T-cell (primary cell): Measurements from ENCODE around the gene CASTOR1. TPM values are rescaled to one million over a fixed set of nuclear protein-coding genes. Genes with fewer than 3 reads are reported as not detected.

Source experiments
- ATAC-seq, 4 experiments: fragments of 200-7000 bp in 3 of 4; fragments of 150-1000 bp in 1 of 4; cut with Tn5 transposase; replicated peaks in 1 of 4; 1 replicate in 3 of 4; 2 replicates in 1 of 4; pipeline ENCODE4 v1.10.0; 2021; ENCODE audit warnings: moderate library complexity in 3 of 4, mild to moderate bottlenecking in 2 of 4, moderate number of reproducible peaks in 1 of 4
- CTCF ChIA-PET, 2 donors: fragments of 300-600 bp; sonication (Branson Sonifier 250); formaldehyde crosslinking; loops; one replicate each; lab custom pipeline; 2022; ENCODE audit warnings: antibody characterized with exemption in 2 of 2; lab: Charles Lee
- POLR2A ChIA-PET, 2 donors: fragments of 300-600 bp; sonication (Branson Sonifier 250); formaldehyde crosslinking; loops; one replicate each; lab custom pipeline; 2022; ENCODE audit warnings: antibody characterized with exemption in 2 of 2; lab: Charles Lee
- DNase-seq, 35 experiments: peaks; one replicate each; pipeline versions ENCODE4 v3.0.0 to v3.0.0-alpha.2; 2013 to 2023
- H3K27ac ChIP-seq: one replicate; pipeline ENCODE4 v1.5.1; 2013; ENCODE audit warnings: low read length
- H3K27me3 ChIP-seq, 2 experiments: replicated peaks in 1 of 2; 1 replicate in 1 of 2; 2 replicates in 1 of 2; pipeline versions ENCODE4 v1.6.1 to v1.7.0; 2013; ENCODE audit warnings: low read length in 1 of 2, mixed read lengths in 1 of 2; ENCODE audit not compliant: control insufficient read depth in 2 of 2, insufficient read depth in 2 of 2; ENCODE audit errors: extremely low read depth in 1 of 2
- H3K36me3 ChIP-seq, 2 donors: 1 replicate in 1 of 2; 2 replicates in 1 of 2; pipeline versions ENCODE4 v1.6.1 to v1.7.0; 2013; ENCODE audit warnings: low read length in 1 of 2; ENCODE audit not compliant: control insufficient read depth in 2 of 2, insufficient read depth in 1 of 2; ENCODE audit errors: extremely low read depth in 1 of 2
- H3K4me1 ChIP-seq, 2 experiments: 1 replicate in 1 of 2; 2 replicates in 1 of 2; pipeline versions ENCODE4 v1.6.1 to v1.7.0; 2013; ENCODE audit warnings: low read length in 2 of 2, mixed read lengths in 1 of 2; ENCODE audit not compliant: insufficient read depth in 2 of 2, control insufficient read depth in 1 of 2; ENCODE audit errors: extremely low read depth in 1 of 2
- H3K4me3 ChIP-seq, 2 donors: 1 replicate in 1 of 2; 2 replicates in 1 of 2; pipeline versions ENCODE4 v1.5.1 to v1.7.0; 2013; ENCODE audit warnings: mild to moderate bottlenecking in 2 of 2, low read length in 1 of 2, moderate library complexity in 1 of 2; ENCODE audit not compliant: control insufficient read depth in 1 of 2; ENCODE audit errors: extremely low read depth in 1 of 2
- H3K9me3 ChIP-seq: 2 replicates; pipeline ENCODE4 v1.7.0; 2013
- H3K27ac Mint-ChIP-seq, 2 donors: one replicate each; pipeline ENCODE4 v1.8.0; 2020 to 2021; ENCODE audit warnings: mild to moderate bottlenecking in 2 of 2, mixed read lengths in 2 of 2
- H3K27me3 Mint-ChIP-seq, 2 donors: one replicate each; pipeline ENCODE4 v1.8.0; 2021 to 2022; ENCODE audit warnings: mixed read lengths in 2 of 2
- H3K36me3 Mint-ChIP-seq: one replicate; pipeline ENCODE4 v1.8.0; 2021; ENCODE audit warnings: mixed read lengths
- H3K4me1 Mint-ChIP-seq, 3 donors: one replicate each; pipeline ENCODE4 v1.8.0; 2020 to 2022; ENCODE audit warnings: mixed read lengths in 3 of 3, mild to moderate bottlenecking in 1 of 3
- H3K4me3 Mint-ChIP-seq, 3 donors: one replicate each; pipeline ENCODE4 v1.8.0; 2020 to 2022; ENCODE audit warnings: mild to moderate bottlenecking in 3 of 3, mixed read lengths in 3 of 3, moderate library complexity in 3 of 3
- H3K9me3 Mint-ChIP-seq, 3 donors: one replicate each; pipeline ENCODE4 v1.8.0; 2020 to 2022; ENCODE audit warnings: mixed read lengths in 3 of 3
- WGBS: methylation state at CpG from one replicate; pipeline ENCODE4 v1.1.5; 2013; ENCODE audit warnings: missing lambda C conversion rate; ENCODE audit not compliant: insufficient coverage; 5-methylcytosine and 5-hydroxymethylcytosine counted together
- total RNA-seq, 35 experiments: library from RNA in 6 of 35; stranded (reverse) in 6 of 35; fragments of 120-200 nt in 1 of 35; gene quantifications; one replicate each; pipeline versions ENCODE4 v1.2.1 to v1.2.4 and lab custom pipeline; 2013 to 2026

The CASTOR1 gene
- total RNA-seq, 5 donors from 2014 or later (not counting 1 experiment from before 2014, with no cell fraction given), result 12.8 to 21.9 (median 16.1) TPM

DNA sequence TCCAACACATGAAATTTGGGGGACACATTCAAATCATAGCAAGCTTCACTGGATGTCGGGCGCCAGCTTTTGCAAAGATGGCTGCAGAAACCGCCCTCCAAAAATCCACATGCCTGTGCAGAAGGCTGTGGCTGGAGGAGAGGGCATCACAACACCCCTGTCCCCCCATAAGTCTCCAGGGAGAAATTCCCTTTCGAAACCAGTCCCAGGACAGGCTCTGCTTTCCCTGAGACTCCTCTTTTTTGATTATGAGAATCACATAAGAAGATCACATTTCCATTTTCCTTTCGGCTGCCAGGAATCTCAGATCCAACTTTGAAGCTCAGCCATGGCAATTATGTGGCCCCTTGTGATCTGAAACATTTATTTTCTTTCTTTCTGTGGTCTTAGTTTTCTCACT lies 52.4 kb downstream of the CASTOR1 start:
- ChIA-PET CTCF (no interaction called here), POLR2A (no interaction called here)
- Histone ChIP-seq H3K4me3 (no peak overlapping the region), H3K9me3 (no peaks in the 10 kb centered on the region), H3K27ac (no peak overlapping the region), H3K36me3 (no peaks in the 10 kb centered on the region), H3K27me3 (peaks cover 0 to 3% of the 10 kb centered on the region in 2 experiments), H3K4me1 (no peaks in the 10 kb centered on the region)
- Mint-ChIP-seq H3K4me1 (peaks cover 0 to 6% (median 2%) of the 10 kb centered on the region in 3 donors), H3K36me3 (no peaks in the 10 kb centered on the region), H3K27ac (no peak overlapping the region), H3K9me3 (no peaks in the 10 kb centered on the region), H3K4me3 (no peak overlapping the region), H3K27me3 (no peaks in the 10 kb centered on the region)
- WGBS, result 100% methylated on average over 3 of the region's 5 CpGs
- ATAC-seq (no peak), DNase-seq (no peak)

DNA sequence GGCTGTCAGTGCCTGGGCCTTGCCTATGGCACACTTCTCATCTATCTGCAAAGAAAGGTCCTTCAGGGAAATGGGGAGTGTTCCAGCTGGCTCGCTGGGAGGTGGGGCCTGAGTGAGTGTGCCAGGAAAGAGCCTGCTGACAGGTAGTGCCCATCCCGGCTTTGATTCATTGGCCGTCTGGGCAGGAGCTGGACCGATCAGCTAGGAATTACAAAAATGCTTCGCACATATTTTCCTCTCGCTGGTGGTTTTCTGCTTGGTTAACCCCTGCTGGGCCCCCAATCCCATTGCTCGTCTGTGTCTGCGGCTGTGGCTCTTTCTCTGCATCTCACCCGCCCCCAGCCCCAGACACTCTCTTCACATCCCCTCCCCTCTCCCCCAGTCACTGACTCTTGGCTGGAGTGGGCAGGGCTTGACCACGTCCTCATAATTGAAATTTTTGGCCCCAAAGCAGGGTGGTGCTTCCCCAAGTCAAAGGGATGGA lies 53.6 kb downstream of the CASTOR1 start:
- peaks cover 0 to 6% (median 0%) of the 10 kb centered on the region in 3 donors for H3K4me1 Mint-ChIP-seq
- Histone ChIP-seq H3K27ac (no peak overlapping the region), H3K27me3 (no peaks in the 10 kb centered on the region), H3K4me1 (no peaks in the 10 kb centered on the region), H3K9me3 (no peaks in the 10 kb centered on the region), H3K4me3 (no peak overlapping the region), H3K36me3 (no peaks in the 10 kb centered on the region)
- 87% methylated on average over 10 of the region's 10 CpGs for WGBS
- no peaks in the 10 kb centered on the region for H3K27me3 Mint-ChIP-seq
- H3K9me3 Mint-ChIP-seq, result no peaks in the 10 kb centered on the region
- ChIA-PET POLR2A (no interaction called here), CTCF (no interaction called here)
- no peaks in the 10 kb centered on the region for H3K36me3 Mint-ChIP-seq
- ATAC-seq (no peak), DNase-seq (no peak)
- H3K27ac Mint-ChIP-seq, result no peak overlapping the region
- no peak overlapping the region for H3K4me3 Mint-ChIP-seq

Other genes with a start within 250 kb of the CASTOR1 start
- gene HORMAD2, start 209.0 kb downstream of the CASTOR1 start, total RNA-seq, result not detected
- gene LIF, start 42.7 kb downstream of the CASTOR1 start, total RNA-seq, result 1 to 10 TPM in 3 of 5 donors, under 1 TPM in 2; 0.26 to 3.3 (median 1.4) TPM
- 10 to 100 TPM in 2 of 5 donors, 1 to 10 TPM in 3; 5.9 to 16.5 (median 7.4) TPM for gene OSM, start 22.7 kb downstream of the CASTOR1 start, total RNA-seq
- 10 to 100 TPM; 56.2 to 84.3 (median 82.3) TPM for gene TBC1D10A, start 37.4 kb upstream of the CASTOR1 start, total RNA-seq
- gene SF3A1, start 67.4 kb upstream of the CASTOR1 start, total RNA-seq, result 100 to 1,000 TPM; 272 to 323 (median 292) TPM
- 10 to 100 TPM in 1 of 5 donors, 1 to 10 TPM in 4; 4.6 to 10.9 (median 5.1) TPM for gene CCDC157, start 67.5 kb upstream of the CASTOR1 start, total RNA-seq
- 1 to 10 TPM; 6.2 to 8.4 (median 6.3) TPM for gene RNF215, start 97.9 kb upstream of the CASTOR1 start, total RNA-seq
- 10 to 100 TPM; 10.9 to 87.9 (median 15.8) TPM for gene SEC14L2, start 107.5 kb upstream of the CASTOR1 start, total RNA-seq
- 10 to 100 TPM; 22.7 to 59.2 (median 29.4) TPM for gene MTFP1, start 136.3 kb upstream of the CASTOR1 start, total RNA-seq
- not detected for gene SEC14L3, start 182.5 kb upstream of the CASTOR1 start, total RNA-seq
- under 1 TPM in 1 of 5 donors, not detected in 4; 0.10 TPM for gene SEC14L4, start 216.2 kb upstream of the CASTOR1 start, total RNA-seq